AG04450 (cell line): ENCODE measurements around the gene TJP2. TPM values are rescaled to one million over a fixed set of nuclear protein-coding genes. Genes with fewer than 3 reads are reported as not detected.

Source experiments
- CTCF ChIA-PET: fragments of 300-600, 350-600 bp; formaldehyde crosslinking; extraction: SDS; loops from one replicate; lab custom pipeline; 2022; ENCODE audit warnings: antibody characterized with exemption, inconsistent platforms; lab: Charles Lee
- POLR2A ChIA-PET: fragments of 350-600 bp; formaldehyde crosslinking; extraction: SDS; loops from one replicate; lab custom pipeline; 2021; ENCODE audit warnings: antibody characterized with exemption, inconsistent platforms; lab: Yijun Ruan, JAX
- DNase-seq: peaks from one replicate; pipeline ENCODE4 v3.0.0-alpha.2; 2011; ENCODE audit warnings: low read depth, low spot score
- H3K27ac ChIP-seq: one replicate; pipeline ENCODE4 v1.5.1; 2012; ENCODE audit warnings: low read depth, low read length, control low read depth
- H3K27me3 ChIP-seq: one replicate; pipeline ENCODE4 v1.6.0; 2012; ENCODE audit warnings: low read length; ENCODE audit not compliant: control insufficient read depth, insufficient read depth
- H3K4me3 ChIP-seq: 2 replicates; pipeline ENCODE4 v1.5.1; 2011; ENCODE audit warnings: mild to moderate bottlenecking, low read depth, low read length, control low read depth
- H3K9me3 ChIP-seq: 2 replicates; pipeline ENCODE4 v1.5.1; 2012; ENCODE audit warnings: low read length; ENCODE audit not compliant: control insufficient read depth, insufficient read depth
- CTCF ChIP-seq: IDR thresholded peaks from 2 replicates; pipeline ENCODE4 v1.5.1; 2011; ENCODE audit warnings: low read depth, low read length, control low read depth, inconsistent platforms
- polyA plus RNA-seq: library from polyadenylated mRNA; depleted of rRNA; stranded (reverse); fragments of >200 nt; gene quantifications from 2 replicates; pipeline ENCODE4 v1.2.3, GENCODE V29; 2011

The TJP2 gene
- polyA plus RNA-seq, 1 experiment: 50.0 TPM

GRCh38 chr9:69222970-69223369, 48.9 kb downstream of the TJP2 start:
- ChIA-PET CTCF (interaction anchor here (0.6 to 2.8 kb wide), 35 partner anchors 8 to 324 kb away, joined by 3 to 24 read pairs (median 4); partner anchors contain the start of genes FXN and TJP2), POLR2A (interaction anchor here (0.9 kb wide), 1 partner anchor 187 kb away, joined by 3 read pairs; the partner anchor contains the start of gene FXN)
- no peak for TF ChIP-seq CTCF
- H3K27ac ChIP-seq: no peak overlapping the region
- H3K27me3 ChIP-seq: no peaks in the 10 kb centered on the region
- DNase-seq: no peak
- H3K9me3 ChIP-seq: peaks cover 5% of the 10 kb centered on the region; the same call in 1 of the 2 replicates
- no peak overlapping the region for H3K4me3 ChIP-seq

- no peaks in the 10 kb centered on the region for H3K27me3 ChIP-seq
- no peak overlapping the region for H3K4me3 ChIP-seq
- DNase-seq: peak; percentile 50
- peak; percentile 87 for TF ChIP-seq CTCF
- peaks cover 5% of the 10 kb centered on the region; the same call in 1 of the 2 replicates for H3K9me3 ChIP-seq
- no peak overlapping the region for H3K27ac ChIP-seq
- ChIA-PET CTCF (interaction anchor here (0.5 to 2.8 kb wide), 38 partner anchors 8 to 797 kb away, joined by 3 to 24 read pairs (median 6); partner anchors contain the start of genes FXN and TJP2), POLR2A (interaction anchor here (0.6 to 0.9 kb wide), 2 partner anchors 188 to 196 kb away, joined by 3 to 8 read pairs; partner anchors contain the start of gene FXN)
Observed at GRCh38 chr9:69223605-69224004, 49.5 kb downstream of the TJP2 start.

GRCh38 chr9:69229367-69229766, 55.3 kb downstream of the TJP2 start:
- TF ChIP-seq CTCF: no peak
- H3K9me3 ChIP-seq: no peaks in the 10 kb centered on the region
- ChIA-PET POLR2A (no interaction called here), CTCF (interaction anchor here (0.7 kb wide), 1 partner anchor 194 kb away, joined by 3 read pairs; the partner anchor contains the start of gene FXN)
- no peak for DNase-seq
- no peak overlapping the region for H3K4me3 ChIP-seq
- H3K27me3 ChIP-seq: no peaks in the 10 kb centered on the region
- H3K27ac ChIP-seq: no peak overlapping the region

GRCh38 chr9:69232135-69232534, 58.1 kb downstream of the TJP2 start:
- H3K27ac ChIP-seq: no peak overlapping the region
- no peaks in the 10 kb centered on the region for H3K27me3 ChIP-seq
- no peaks in the 10 kb centered on the region for H3K9me3 ChIP-seq
- no peak overlapping the region for H3K4me3 ChIP-seq
- no peak for TF ChIP-seq CTCF
- no peak for DNase-seq
- ChIA-PET CTCF (interaction anchor here (0.7 to 1.6 kb wide), 5 partner anchors 9 to 197 kb away, joined by 3 to 9 read pairs (median 3); partner anchors contain the start of gene FXN), POLR2A (no interaction called here)

- DNase-seq: no peak
- Histone ChIP-seq H3K4me3 (no peak overlapping the region), H3K27ac (no peak overlapping the region), H3K9me3 (no peaks in the 10 kb centered on the region), H3K27me3 (no peaks in the 10 kb centered on the region)
- CTCF ChIA-PET: interaction anchor here (3.9 kb wide), 1 partner anchor 11 kb away, joined by 19 read pairs; no protein-coding TSS in a partner anchor
- POLR2A ChIA-PET: no interaction called here
- TF ChIP-seq CTCF: no peak
Observed at GRCh38 chr9:69234683-69235082, 60.6 kb downstream of the TJP2 start.
